ENCODE data around the gene HDAC3. TPM values are rescaled to one million over a fixed set of nuclear protein-coding genes. Genes with fewer than 3 reads are reported as not detected.

Gene HDAC3
- total RNA-seq, 1 experiment from 2014 or later = 76.0 TPM

DNA sequence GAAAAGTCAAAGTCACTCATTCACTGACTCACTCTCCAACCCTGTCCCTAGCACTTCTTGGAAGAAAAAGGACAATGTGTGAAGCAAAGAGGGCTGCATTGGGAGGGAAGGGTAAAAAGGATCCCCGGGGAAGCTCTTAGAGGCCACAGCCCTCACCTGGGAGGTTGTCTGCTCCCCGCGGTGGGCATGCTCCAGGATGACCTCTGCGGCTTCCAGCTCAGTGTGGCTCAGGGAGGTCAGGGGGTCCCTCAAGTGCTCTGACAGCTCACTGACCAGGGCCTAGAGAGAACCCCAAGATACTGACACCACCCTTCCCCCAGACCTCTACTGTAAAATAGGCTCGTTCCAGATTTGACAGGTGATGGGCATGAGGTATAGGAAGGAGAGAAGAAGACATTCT is 10.6 kb upstream of the HDAC3 start:
- Histone ChIP-seq H3K36me3 (ENCODE audit: low read depth) (no peaks in the 10 kb centered on the region; the same call in 1 of the 2 replicates), H3K27ac (no peak overlapping the region), H3K4me1 (replicated peaks; ENCODE audit: insufficient read depth) (peaks cover 21% of the 10 kb centered on the region), H3K9me3 (ENCODE audit: insufficient read depth, low read depth) (no peaks in the 10 kb centered on the region), H3F3A (ENCODE audit: insufficient read depth, low read depth) (peaks cover 10% of the 10 kb centered on the region; the same call in 1 of the 2 replicates), H3K27me3 (ENCODE audit: insufficient read depth, low read depth) (no peaks in the 10 kb centered on the region), H3K4me3 (no peak overlapping the region), H2AFZ (no peak overlapping the region), H3K9me2 (ENCODE audit: insufficient read depth) (no peaks in the 10 kb centered on the region), H3K79me2 (ENCODE audit: low read depth) (no peaks in the 10 kb centered on the region), H3K4me2 (no peak overlapping the region), H4K20me1 (ENCODE audit: insufficient read depth) (no peaks in the 10 kb centered on the region)
- ChIA-PET CTCF (no interaction called here), POLR2A (ENCODE audit: unreplicated experiment) (no interaction called here)
- no peak for DNase-seq
- BruUV-seq (replicated peaks) = no TSS peak
- TF ChIP-seq EZH2 (IDR thresholded peaks at IDR 0.05; ENCODE audit: low read depth) (no peak), CTCF (conservative IDR thresholded peaks at IDR 0.05) (no peak)
- intact Hi-C loops (cut with micrococcal nuclease; ENCODE audit: unreplicated experiment) = no loop called here

DNA sequence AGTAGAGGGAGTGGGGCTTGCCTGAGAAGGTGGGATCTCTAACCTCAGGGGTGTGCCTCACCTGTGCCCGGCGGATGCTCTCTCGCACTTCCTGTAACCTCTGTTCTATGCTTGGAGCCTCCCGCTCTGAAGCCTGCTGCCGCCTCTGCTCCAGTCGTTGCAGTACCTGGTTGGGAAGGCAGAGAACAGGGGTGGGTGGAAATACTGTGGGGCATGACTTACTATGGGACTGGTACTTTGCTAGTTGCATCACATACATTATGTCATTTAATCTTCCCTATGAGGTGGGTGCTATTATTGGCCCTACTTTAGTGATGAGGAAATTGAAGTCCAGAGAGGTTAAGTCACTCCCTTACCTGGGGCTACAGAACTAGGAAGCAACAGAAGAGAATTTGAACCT is 9.4 kb upstream of the HDAC3 start:
- Histone ChIP-seq H3K4me2 (no peak overlapping the region), H3K9me3 (ENCODE audit: insufficient read depth, low read depth) (no peaks in the 10 kb centered on the region), H3K4me3 (no peak overlapping the region), H3K27ac (no peak overlapping the region), H4K20me1 (ENCODE audit: insufficient read depth) (no peaks in the 10 kb centered on the region), H3K4me1 (replicated peaks; ENCODE audit: insufficient read depth) (peaks cover 23% of the 10 kb centered on the region), H3K27me3 (ENCODE audit: insufficient read depth, low read depth) (no peaks in the 10 kb centered on the region), H2AFZ (no peak overlapping the region), H3K36me3 (ENCODE audit: low read depth) (no peaks in the 10 kb centered on the region; the same call in 1 of the 2 replicates), H3F3A (ENCODE audit: insufficient read depth, low read depth) (peaks cover 13% of the 10 kb centered on the region; the same call in 1 of the 2 replicates), H3K79me2 (ENCODE audit: low read depth) (no peaks in the 10 kb centered on the region), H3K9me2 (ENCODE audit: insufficient read depth) (no peaks in the 10 kb centered on the region)
- ChIA-PET CTCF (no interaction called here), POLR2A (ENCODE audit: unreplicated experiment) (no interaction called here)
- DNase-seq = no peak
- intact Hi-C loops (cut with micrococcal nuclease; ENCODE audit: unreplicated experiment) = no loop called here
- no TSS peak for BruUV-seq (replicated peaks)
- no peak for TF ChIP-seq CTCF (conservative IDR thresholded peaks at IDR 0.05)
- no peak for TF ChIP-seq EZH2 (IDR thresholded peaks at IDR 0.05; ENCODE audit: low read depth)

- Histone ChIP-seq H3K27ac (no peak overlapping the region), H3K36me3 (ENCODE audit: low read depth) (no peaks in the 10 kb centered on the region; the same call in 1 of the 2 replicates), H3K27me3 (ENCODE audit: insufficient read depth, low read depth) (no peaks in the 10 kb centered on the region), H4K20me1 (ENCODE audit: insufficient read depth) (no peaks in the 10 kb centered on the region), H3F3A (ENCODE audit: insufficient read depth, low read depth) (peaks cover 24% of the 10 kb centered on the region), H3K4me3 (no peak overlapping the region), H3K9me2 (ENCODE audit: insufficient read depth) (no peaks in the 10 kb centered on the region), H3K4me2 (peak overlapping the region; percentile 8; the same call in 1 of the 2 replicates), H3K9me3 (ENCODE audit: insufficient read depth, low read depth) (no peaks in the 10 kb centered on the region), H3K79me2 (ENCODE audit: low read depth) (no peaks in the 10 kb centered on the region), H3K4me1 (replicated peaks; ENCODE audit: insufficient read depth) (peaks cover 28% of the 10 kb centered on the region), H2AFZ (no peak overlapping the region)
- BruUV-seq (replicated peaks) = no TSS peak
- POLR2A ChIA-PET (ENCODE audit: unreplicated experiment) = no interaction called here
- peak; percentile 25 to 89 for DNase-seq
- TF ChIP-seq CTCF (conservative IDR thresholded peaks at IDR 0.05) (peak; percentile 67), EZH2 (IDR thresholded peaks at IDR 0.05; ENCODE audit: low read depth) (no peak)
- intact Hi-C loops (cut with micrococcal nuclease; ENCODE audit: unreplicated experiment) = no loop called here
- CTCF ChIA-PET = no interaction called here
These were observed 5.1 kb upstream of the HDAC3 start for GRCh38 chr5:141641634-141642267.

All from PC-9 (cell line).